Activated T-helper 2 cell treated with anti-CD3 and anti-CD28 coated beads, Interferon-gamma antibody, Interleukin-2, Interleukin-4, amounts not matched to agents 10 μg/mL and 5 μg/mL and 100 μg/mL, durations not matched to agents 14 hours and 24 hours and 36 hours (primary cell): ENCODE results near the gene NUP133. TPM values are rescaled to one million over a fixed set of nuclear protein-coding genes. Genes with fewer than 3 reads are reported as not detected.
"Not testable (repeated sequence)": the region's sequence is repeated elsewhere in the genome, so short reads cannot be mapped to it uniquely, and the experiment has no call there.

Experiments used
- DNase-seq: peaks from one replicate; pipeline ENCODE4 v3.0.0; 2021; ENCODE audit warnings: low spot score
- H3K27ac Mint-ChIP-seq: one replicate; pipeline ENCODE4 v1.8.0; 2021; ENCODE audit warnings: mixed read lengths
- H3K27me3 Mint-ChIP-seq: one replicate; pipeline ENCODE4 v1.8.0; 2021; ENCODE audit warnings: low read depth, mixed read lengths
- H3K36me3 Mint-ChIP-seq: one replicate; pipeline ENCODE4 v1.8.0; 2021; ENCODE audit warnings: low read depth, mixed read lengths
- H3K4me1 Mint-ChIP-seq: one replicate; pipeline ENCODE4 v1.8.0; 2021; ENCODE audit warnings: low read depth, mixed read lengths
- H3K4me3 Mint-ChIP-seq: one replicate; pipeline ENCODE4 v1.8.0; 2021; ENCODE audit warnings: low read depth, mild to moderate bottlenecking, moderate library complexity, mixed read lengths
- H3K9me3 Mint-ChIP-seq: one replicate; pipeline ENCODE4 v1.8.0; 2021; ENCODE audit warnings: mixed read lengths
- intact Hi-C: fragments of 100-400 bp; cut with micrococcal nuclease; formaldehyde crosslinking; loops from one replicate; pipeline ENCODE4 v1.15.1; 2023
- total RNA-seq: library from RNA; stranded (reverse); gene quantifications from 2 replicates; pipeline ENCODE4 v1.2.3, GENCODE V29; 2022

The NUP133 gene
- total RNA-seq, 1 donor from 2014 or later: 50.1 TPM

DNA sequence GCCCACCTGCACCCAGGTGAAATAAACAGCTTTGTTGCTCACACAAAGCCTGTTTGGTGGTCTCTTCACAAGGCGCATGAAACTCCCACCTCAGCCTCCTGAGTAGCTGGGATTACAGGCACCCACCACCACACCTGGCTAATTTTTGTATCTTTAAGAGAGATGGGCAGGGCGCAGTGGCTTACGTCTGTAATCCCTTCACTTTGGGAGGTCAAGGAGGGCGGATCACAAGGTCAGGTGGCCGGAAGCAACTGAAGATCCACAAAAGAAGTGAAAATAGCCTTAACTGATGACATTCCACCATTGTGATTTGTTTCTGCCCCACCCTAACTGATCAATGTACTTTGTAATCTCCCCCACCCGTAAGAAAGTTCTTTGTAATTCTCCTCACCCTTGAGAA lies 89.6 kb downstream of the NUP133 start:
- H3K27me3 Mint-ChIP-seq: peaks cover 21% of the 10 kb centered on the region
- DNase-seq, H3K36me3 Mint-ChIP-seq, H3K9me3 Mint-ChIP-seq, intact Hi-C loops, H3K4me1 Mint-ChIP-seq, H3K27ac Mint-ChIP-seq, H3K4me3 Mint-ChIP-seq: not testable (repeated sequence)

DNA sequence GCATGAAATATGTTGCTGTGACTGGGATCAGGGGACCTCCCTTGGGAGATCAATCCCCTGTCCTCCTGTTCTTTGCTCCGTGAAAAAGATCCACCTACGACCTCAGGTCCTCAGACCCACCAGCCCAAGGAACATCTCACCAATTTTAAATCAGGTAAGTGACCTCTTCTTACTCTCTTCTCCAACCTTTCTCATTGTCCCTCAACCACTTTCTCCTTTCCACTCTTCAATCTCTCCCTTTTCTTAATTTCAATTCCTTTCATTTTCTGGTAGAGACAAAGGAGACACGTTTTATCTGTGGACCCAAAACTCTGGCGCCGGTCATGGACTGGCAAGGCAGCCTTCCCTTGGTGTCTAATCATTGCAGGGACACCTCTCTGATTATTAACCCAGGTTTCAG lies 95.3 kb downstream of the NUP133 start:
- H3K4me1 Mint-ChIP-seq: peaks cover 10% of the 10 kb centered on the region
- not testable (repeated sequence) for H3K4me3 Mint-ChIP-seq

DNA sequence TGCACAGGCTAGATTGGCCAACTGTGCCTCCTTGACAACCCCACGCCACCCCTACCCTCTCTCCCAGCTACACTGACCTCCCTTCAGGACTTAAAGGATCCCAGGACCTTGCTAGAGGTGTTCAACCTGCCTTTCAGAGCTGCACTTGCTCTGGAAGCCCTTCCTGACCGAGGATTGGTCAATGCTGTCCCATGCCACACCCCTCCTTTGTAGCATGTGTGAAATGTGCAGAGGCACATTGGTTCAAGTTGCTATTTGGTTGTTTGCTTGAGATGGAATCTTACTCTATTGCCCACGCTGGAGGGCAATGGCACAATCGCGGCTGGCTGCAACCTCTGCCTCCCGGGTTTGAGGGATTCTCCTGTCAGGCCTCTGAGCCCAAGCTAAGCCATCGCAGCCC lies 96.1 kb downstream of the NUP133 start:
- no peak for DNase-seq
- no peak overlapping the region for H3K27ac Mint-ChIP-seq
- H3K4me1 Mint-ChIP-seq: peaks cover 13% of the 10 kb centered on the region
- no peaks in the 10 kb centered on the region for H3K36me3 Mint-ChIP-seq
- no peaks in the 10 kb centered on the region for H3K9me3 Mint-ChIP-seq
- peaks cover 37% of the 10 kb centered on the region for H3K27me3 Mint-ChIP-seq
- H3K4me3 Mint-ChIP-seq: no peak overlapping the region
- intact Hi-C loops: no loop called here

More for the DNA sequence above, 95.3 kb downstream of the NUP133 start:
- DNase-seq, H3K27ac Mint-ChIP-seq, H3K36me3 Mint-ChIP-seq, intact Hi-C loops, H3K9me3 Mint-ChIP-seq: not testable (repeated sequence)
- H3K27me3 Mint-ChIP-seq: peaks cover 34% of the 10 kb centered on the region

DNA sequence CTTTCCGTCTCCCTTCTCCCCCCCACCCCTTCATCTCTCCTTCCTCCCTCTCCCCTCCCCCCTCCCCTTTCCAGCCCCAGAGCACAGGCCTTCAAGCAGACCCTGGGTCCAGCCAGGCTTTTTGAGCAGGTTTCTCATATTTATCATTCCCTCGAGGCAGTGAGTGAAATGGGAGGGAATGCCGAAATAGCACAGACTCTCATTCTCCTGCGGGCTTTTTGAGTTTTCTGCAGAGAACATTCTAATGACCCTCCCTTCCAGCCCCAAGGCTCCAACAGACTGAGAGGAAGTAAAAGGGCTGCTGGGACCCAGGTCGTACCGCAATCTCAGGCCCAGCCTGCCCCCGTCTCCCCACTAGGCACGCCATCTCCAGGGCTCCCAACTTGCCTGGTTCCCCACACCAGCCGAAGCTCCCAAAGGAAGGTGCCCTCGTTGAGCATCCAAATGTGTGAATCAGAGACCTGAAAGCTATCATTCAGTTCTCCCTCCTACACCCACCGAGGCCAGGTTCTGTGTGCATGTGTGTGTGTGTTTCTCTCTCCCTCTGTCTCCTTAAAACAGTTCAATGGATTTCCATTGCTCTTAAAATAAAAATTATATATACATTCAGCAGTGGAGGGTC lies 96.6 kb downstream of the NUP133 start:
- no peak overlapping the region for H3K4me3 Mint-ChIP-seq
- intact Hi-C loops: no loop called here
- H3K36me3 Mint-ChIP-seq: no peaks in the 10 kb centered on the region
- H3K9me3 Mint-ChIP-seq: no peaks in the 10 kb centered on the region
- H3K4me1 Mint-ChIP-seq: peaks cover 14% of the 10 kb centered on the region
- no peak for DNase-seq
- H3K27ac Mint-ChIP-seq: no peak overlapping the region
- peaks cover 42% of the 10 kb centered on the region for H3K27me3 Mint-ChIP-seq

DNA sequence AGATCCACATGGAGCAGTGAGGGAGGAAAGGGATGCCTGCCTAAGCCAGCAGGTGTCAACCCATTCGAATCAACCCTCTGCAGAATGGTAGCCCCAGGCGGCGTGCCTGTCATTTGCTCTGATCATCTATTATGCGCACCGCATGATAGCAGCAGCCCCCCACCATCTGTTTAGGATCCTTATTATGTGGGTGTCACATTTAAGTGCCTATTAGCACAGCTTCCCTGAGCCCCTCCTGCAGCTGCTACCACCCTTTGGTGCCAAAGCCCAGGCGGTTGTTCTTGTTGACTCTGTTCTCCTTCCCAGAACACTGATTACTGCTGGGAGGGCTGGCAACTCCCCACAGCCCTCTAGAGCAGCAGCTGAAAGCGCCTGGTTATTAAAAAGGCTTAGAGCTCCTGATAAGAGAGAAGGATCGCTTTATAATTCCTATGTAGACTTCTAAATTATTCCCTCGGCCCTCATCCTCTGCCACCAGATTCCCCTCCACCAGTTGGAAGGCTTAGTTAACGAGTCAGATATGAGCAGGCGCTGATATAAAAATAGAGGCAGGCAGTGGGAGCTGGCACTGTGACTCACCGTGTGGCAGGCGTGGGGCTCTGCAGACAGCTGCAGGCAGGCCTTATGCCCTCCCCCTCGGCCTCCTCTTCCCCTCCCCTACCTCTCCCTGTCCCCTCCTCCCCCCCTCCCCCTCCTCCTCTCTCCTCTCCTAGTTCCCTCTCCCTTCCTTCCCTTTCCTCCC lies 97.3 kb downstream of the NUP133 start:
- H3K4me3 Mint-ChIP-seq: no peak overlapping the region
- peaks cover 43% of the 10 kb centered on the region for H3K27me3 Mint-ChIP-seq
- no peaks in the 10 kb centered on the region for H3K9me3 Mint-ChIP-seq

DNA sequence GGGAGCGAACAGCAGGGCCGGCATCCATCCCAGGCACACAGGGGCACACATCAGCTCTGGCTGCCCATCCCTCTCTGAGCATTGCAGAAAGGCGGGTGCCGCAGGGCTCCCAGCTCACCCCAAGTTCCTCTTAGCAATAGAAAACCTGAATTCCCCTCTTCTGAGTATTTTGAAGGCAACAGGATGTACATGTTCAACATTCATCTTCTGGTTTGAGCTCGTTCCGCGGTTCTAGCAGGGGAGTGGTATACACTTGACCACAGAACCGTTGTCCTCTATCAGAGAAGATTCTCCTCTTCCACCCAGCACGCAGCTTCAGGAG lies 97.8 kb downstream of the NUP133 start:
- peaks cover 14% of the 10 kb centered on the region for H3K4me1 Mint-ChIP-seq
- no peaks in the 10 kb centered on the region for H3K9me3 Mint-ChIP-seq
- no peak overlapping the region for H3K27ac Mint-ChIP-seq
- H3K27me3 Mint-ChIP-seq: peaks cover 48% of the 10 kb centered on the region
- H3K36me3 Mint-ChIP-seq: no peaks in the 10 kb centered on the region
- no peak for DNase-seq
- H3K4me3 Mint-ChIP-seq: no peak overlapping the region
- intact Hi-C loops: no loop called here

More for the DNA sequence above, 97.3 kb downstream of the NUP133 start:
- Mint-ChIP-seq H3K4me1 (peaks cover 14% of the 10 kb centered on the region), H3K36me3 (no peaks in the 10 kb centered on the region), H3K27ac (no peak overlapping the region)
- intact Hi-C loops: no loop called here
- no peak for DNase-seq

DNA sequence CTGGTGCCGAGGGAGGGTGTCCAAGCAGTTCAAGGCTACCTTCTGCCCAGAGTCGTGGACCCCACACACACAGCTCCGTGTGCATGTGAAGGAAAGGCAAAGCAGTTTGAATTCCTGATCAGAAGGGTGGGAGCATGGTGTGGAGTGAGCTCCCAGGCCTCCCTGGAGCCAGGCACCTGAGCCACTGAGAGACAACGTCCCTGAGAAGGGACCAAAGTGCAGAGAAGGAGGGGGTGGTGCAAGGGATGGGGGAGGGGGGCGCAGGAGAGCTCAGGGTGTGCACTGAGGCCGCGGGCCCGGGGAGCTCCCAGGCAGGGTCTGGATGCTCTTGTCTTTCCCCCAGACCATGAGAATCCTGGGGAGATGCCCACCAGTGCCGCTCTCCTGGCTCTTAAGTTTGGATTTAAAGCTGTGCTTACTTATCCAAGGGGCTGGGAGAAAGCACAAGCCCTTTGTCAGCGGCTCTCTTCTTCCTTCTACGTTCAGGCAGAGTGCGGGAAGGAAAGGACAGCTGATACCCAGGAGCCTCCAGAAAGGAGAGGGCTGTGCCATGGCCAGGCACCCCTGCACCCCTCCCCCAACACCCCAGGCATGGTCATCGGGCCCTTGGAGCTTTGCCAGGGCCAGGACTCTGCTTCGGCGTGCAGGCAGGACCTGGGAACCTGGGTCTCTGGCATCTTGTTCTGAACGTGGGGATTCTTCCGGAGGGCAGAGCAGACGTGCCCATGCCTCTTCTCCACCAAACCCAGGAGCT lies 98.3 kb downstream of the NUP133 start:
- Mint-ChIP-seq H3K9me3 (no peaks in the 10 kb centered on the region), H3K4me1 (peaks cover 14% of the 10 kb centered on the region), H3K4me3 (no peak overlapping the region), H3K27ac (no peak overlapping the region), H3K27me3 (peaks cover 51% of the 10 kb centered on the region), H3K36me3 (no peaks in the 10 kb centered on the region)
- DNase-seq: no peak
- intact Hi-C loops: no loop called here

DNA sequence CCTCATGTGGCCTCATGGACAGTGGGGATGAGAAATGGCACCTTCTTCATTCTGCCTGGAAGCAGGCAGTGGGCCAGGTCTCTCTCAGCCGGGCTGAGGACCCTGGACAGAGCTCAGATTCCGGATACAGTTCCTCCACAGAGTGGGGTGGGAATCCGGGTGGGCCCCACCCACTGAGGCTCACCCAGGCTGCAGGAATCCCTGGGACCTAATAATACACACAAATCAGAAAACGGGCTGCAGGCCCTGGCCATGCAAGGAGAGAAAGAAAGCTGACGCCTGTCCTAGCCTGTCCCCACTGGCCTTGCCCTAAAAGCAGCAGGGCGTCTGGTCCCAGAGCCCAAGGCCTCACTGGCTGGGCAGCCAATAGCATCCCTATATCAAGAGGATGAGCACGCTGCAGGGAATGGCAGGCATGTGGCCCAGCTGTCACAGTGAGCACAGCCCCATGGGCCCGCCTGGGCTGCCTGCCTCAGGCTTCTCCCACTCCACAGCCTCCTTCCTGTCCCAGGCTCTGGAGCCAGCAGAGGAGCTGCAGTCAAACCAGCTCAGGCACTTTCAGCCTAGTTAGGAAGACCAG lies 99.6 kb downstream of the NUP133 start:
- peaks cover 14% of the 10 kb centered on the region for H3K4me1 Mint-ChIP-seq
- no peak overlapping the region for H3K27ac Mint-ChIP-seq
- no peaks in the 10 kb centered on the region for H3K9me3 Mint-ChIP-seq
- peaks cover 56% of the 10 kb centered on the region for H3K27me3 Mint-ChIP-seq
- H3K36me3 Mint-ChIP-seq: no peaks in the 10 kb centered on the region
- H3K4me3 Mint-ChIP-seq: no peak overlapping the region
- no peak for DNase-seq
- intact Hi-C loops: no loop called here

DNA sequence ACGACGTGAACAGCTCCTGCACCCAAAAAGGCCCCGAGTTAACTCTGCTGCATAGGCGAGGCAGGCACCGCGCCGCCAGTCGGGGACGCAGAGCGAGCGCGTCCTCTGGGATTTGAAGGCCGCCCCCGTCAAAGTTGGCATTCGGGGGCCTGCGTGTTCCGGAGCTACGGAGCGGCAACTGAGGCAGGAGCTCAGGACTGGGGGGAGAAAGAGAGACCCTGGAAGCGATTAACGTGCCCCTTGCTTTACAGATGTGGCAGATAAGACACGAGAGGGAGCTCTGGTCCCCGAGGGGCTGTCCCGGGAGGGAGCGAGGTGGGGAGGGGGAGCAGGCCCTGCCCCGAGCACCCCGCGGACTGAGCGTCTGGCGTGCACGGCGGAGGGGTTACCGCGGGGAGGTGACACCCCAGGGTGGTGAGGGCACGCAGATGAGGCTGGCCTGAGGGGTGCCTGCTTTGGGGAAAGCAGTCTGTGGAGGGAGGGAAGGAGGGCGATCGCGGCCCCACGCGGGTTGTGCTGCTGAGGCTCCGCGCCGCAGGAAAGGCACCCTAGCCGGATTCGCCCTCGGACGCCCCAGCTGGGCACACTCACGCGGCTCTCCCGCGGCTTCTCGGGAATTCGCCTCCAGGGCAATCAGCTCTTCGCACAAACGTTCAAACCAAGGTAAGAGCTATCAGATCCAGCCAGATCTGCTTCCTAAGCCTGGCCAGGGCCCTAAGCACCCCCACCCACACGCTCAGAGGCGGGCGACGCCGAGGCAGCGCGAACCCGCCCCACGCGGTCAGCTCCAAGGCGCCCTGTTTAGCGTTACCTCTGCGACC lies 100.7 kb downstream of the NUP133 start:
- no peak for DNase-seq
- Mint-ChIP-seq H3K4me1 (peaks cover 14% of the 10 kb centered on the region), H3K27ac (no peak overlapping the region), H3K27me3 (peaks cover 60% of the 10 kb centered on the region), H3K9me3 (no peaks in the 10 kb centered on the region), H3K4me3 (no peak overlapping the region), H3K36me3 (no peaks in the 10 kb centered on the region)
- intact Hi-C loops: no loop called here

DNA sequence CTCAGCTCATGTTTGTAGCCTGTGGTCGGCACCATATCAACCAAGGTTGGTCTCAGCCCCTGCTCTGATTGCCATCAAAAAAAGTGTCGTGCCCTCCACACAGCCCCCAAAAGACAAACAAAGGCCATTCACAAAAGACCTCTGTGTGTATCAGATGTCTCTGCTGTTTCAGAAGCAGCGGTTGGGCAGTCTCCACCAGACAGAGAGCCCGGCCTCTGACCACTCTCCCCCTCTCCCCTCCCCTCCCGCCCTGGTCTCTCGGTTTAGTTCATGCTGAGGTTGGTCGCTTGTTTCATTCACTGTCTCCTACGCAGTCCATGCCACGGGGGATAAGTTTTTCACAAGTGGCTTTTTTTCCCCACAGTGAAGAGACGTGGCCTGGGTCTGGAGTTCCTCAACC lies 101.3 kb downstream of the NUP133 start:
- peaks cover 63% of the 10 kb centered on the region for H3K27me3 Mint-ChIP-seq
- H3K4me3 Mint-ChIP-seq: no peak overlapping the region
- peaks cover 14% of the 10 kb centered on the region for H3K4me1 Mint-ChIP-seq
- DNase-seq: no peak
- no peaks in the 10 kb centered on the region for H3K36me3 Mint-ChIP-seq
- no peaks in the 10 kb centered on the region for H3K9me3 Mint-ChIP-seq
- no peak overlapping the region for H3K27ac Mint-ChIP-seq
- intact Hi-C loops: no loop called here

DNA sequence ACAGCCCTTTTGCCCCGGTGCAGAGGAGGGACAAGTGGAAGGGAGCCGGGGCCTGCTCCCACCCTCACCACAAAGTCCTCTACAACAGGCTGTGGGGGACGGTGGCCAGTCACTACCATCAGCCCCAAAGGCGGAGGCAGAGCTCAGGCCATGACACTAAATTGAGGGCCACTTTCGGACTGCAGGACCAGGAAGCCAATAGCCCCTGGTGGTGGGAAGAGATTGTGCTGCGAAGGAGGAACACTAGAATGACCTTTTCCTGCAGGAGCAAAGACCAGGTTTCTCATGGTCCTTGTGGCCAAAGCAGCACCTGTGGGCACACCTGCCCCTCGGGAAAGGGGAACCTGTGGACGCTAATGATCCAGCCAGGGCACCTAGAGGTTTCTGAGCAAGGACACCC lies 104.6 kb downstream of the NUP133 start:
- no peak for DNase-seq
- peaks cover 54% of the 10 kb centered on the region for H3K27me3 Mint-ChIP-seq
- peaks cover 4% of the 10 kb centered on the region for H3K4me1 Mint-ChIP-seq
- H3K9me3 Mint-ChIP-seq: no peaks in the 10 kb centered on the region
- H3K4me3 Mint-ChIP-seq: no peak overlapping the region
- H3K27ac Mint-ChIP-seq: no peak overlapping the region
- H3K36me3 Mint-ChIP-seq: no peaks in the 10 kb centered on the region
- intact Hi-C loops: no loop called here

DNA sequence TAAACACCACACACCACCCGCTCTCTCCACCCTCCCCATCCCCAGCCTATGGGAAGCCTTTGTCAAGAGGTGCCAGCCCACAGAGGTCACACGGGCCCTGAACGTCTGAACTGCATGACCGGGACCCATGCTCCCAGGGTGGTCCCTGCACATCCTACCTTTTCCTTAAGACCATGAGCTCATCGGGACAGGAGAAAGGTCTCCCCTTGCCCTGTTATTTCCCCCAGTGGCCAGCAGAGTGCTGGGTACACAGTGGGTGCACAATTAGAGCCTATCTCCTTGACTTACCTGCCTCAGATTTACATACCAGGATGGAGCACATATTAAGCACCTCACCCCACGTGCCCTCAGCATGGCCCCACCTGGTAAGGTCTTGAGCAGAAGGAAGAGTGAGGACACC lies 105.1 kb downstream of the NUP133 start:
- H3K27ac Mint-ChIP-seq: no peak overlapping the region
- no peaks in the 10 kb centered on the region for H3K36me3 Mint-ChIP-seq
- no peak for DNase-seq
- peaks cover 4% of the 10 kb centered on the region for H3K4me1 Mint-ChIP-seq
- no peak overlapping the region for H3K4me3 Mint-ChIP-seq
- H3K9me3 Mint-ChIP-seq: no peaks in the 10 kb centered on the region
- intact Hi-C loops: no loop called here
- H3K27me3 Mint-ChIP-seq: peaks cover 51% of the 10 kb centered on the region
